SU-DHL-6 (cell line): Measurements from ENCODE around the gene ARHGAP30.

Experiments used
- H2AFZ ChIP-seq: fragments of 200-600 bp; sonication (generic); 2 replicates; pipeline ENCODE4 v1.6.1; 2014; ENCODE audit warnings: low read depth, mild to moderate bottlenecking, moderate library complexity, mixed read lengths, antibody characterized with exemption, low read length; ENCODE audit not compliant: severe bottlenecking
- H3F3A ChIP-seq: fragments of 200-600 bp; shearing (Covaris generic); 2 replicates; pipeline ENCODE4 v1.6.0; 2016; ENCODE audit warnings: antibody characterized with exemption, mild to moderate bottlenecking; ENCODE audit not compliant: insufficient read depth
- H3K27ac ChIP-seq: fragments of 200-600 bp; sonication (generic); 2 replicates; pipeline ENCODE4 v1.5.1; 2016; ENCODE audit warnings: low read depth, mild to moderate bottlenecking, low read length, moderate library complexity, mixed read lengths
- H3K27me3 ChIP-seq: fragments of 200-600 bp; sonication (generic), shearing (Covaris generic); 2 replicates; pipeline ENCODE4 v1.6.0; 2014; ENCODE audit warnings: mild to moderate bottlenecking, low read length
- H3K36me3 ChIP-seq: fragments of 200-600 bp; sonication (generic); 2 replicates; pipeline ENCODE4 v1.6.1; 2014; ENCODE audit warnings: mild to moderate bottlenecking, low read length, mixed read lengths
- H3K4me2 ChIP-seq: fragments of 300-600, 200-600 bp; shearing (Covaris generic), sonication (generic); 2 replicates; pipeline ENCODE4 v1.6.0; 2014; ENCODE audit warnings: low read length, low read depth, mild to moderate bottlenecking; ENCODE audit not compliant: poor library complexity, severe bottlenecking
- H3K4me3 ChIP-seq: fragments of 200-600 bp; sonication (generic); 2 replicates; pipeline ENCODE4 v1.5.1; 2014; ENCODE audit warnings: antibody characterized with exemption, low read length, mild to moderate bottlenecking, mixed read lengths; ENCODE audit not compliant: insufficient read depth, poor library complexity, severe bottlenecking
- H3K79me2 ChIP-seq: fragments of 200-600 bp; sonication (generic); 2 replicates; pipeline ENCODE4 v1.6.1; 2014; ENCODE audit warnings: mild to moderate bottlenecking, low read length, moderate library complexity; ENCODE audit not compliant: insufficient read depth
- H3K9ac ChIP-seq: fragments of 200-600 bp; sonication (generic); 2 replicates; pipeline ENCODE4 v1.7.0; 2014; ENCODE audit warnings: mild to moderate bottlenecking, low read length
- H3K9me2 ChIP-seq: fragments of 200-600 bp; sonication (generic); replicated peaks from 2 replicates; pipeline ENCODE4 v1.6.1; 2014; ENCODE audit warnings: low read length; ENCODE audit not compliant: insufficient read depth
- H3K9me3 ChIP-seq: fragments of 200-600 bp; sonication (generic); 2 replicates; pipeline ENCODE4 v1.6.1; 2014; ENCODE audit warnings: low read length, mixed read lengths; ENCODE audit not compliant: insufficient read depth
- H4K20me1 ChIP-seq: fragments of 200-600 bp; sonication (generic); 2 replicates; pipeline ENCODE4 v1.6.1; 2014; ENCODE audit warnings: low read depth, mild to moderate bottlenecking, antibody characterized with exemption, low read length, moderate library complexity, mixed read lengths
- EZH2phosphoT487 ChIP-seq: fragments of 200-600 bp; sonication (generic), shearing (Covaris generic); conservative IDR thresholded peaks from 2 replicates; pipeline ENCODE4 v1.6.1; 2018; ENCODE audit warnings: mild to moderate bottlenecking, antibody characterized with exemption, low read length, moderate library complexity, mixed read lengths
- TF ChIP-seq, protein P1 (sequence below): fragments of 200-600 bp; sonication (generic); IDR thresholded peaks from one replicate; pipeline ENCODE4 v1.5.1; 2017; ENCODE audit warnings: antibody characterized with exemption, mild to moderate bottlenecking, low read length, moderate library complexity; ENCODE audit not compliant: insufficient read depth, poor library complexity, severe bottlenecking

The ARHGAP30 gene

GRCh38 chr1:161072751-161073449, 3.2 kb upstream of the ARHGAP30 start:
- Histone ChIP-seq H3K79me2 (peaks cover 17% of the 10 kb centered on the region), H3K9me2 (no peaks in the 10 kb centered on the region), H2AFZ (no peak overlapping the region), H3F3A (peaks cover 11% of the 10 kb centered on the region; the same call in 1 of the 2 replicates), H3K9ac (no peak overlapping the region), H3K4me3 (no peak overlapping the region), H3K9me3 (no peaks in the 10 kb centered on the region), H3K36me3 (no peaks in the 10 kb centered on the region), H3K27me3 (no peaks in the 10 kb centered on the region), H3K4me2 (no peak overlapping the region), H4K20me1 (no peaks in the 10 kb centered on the region), H3K27ac (no peak overlapping the region)
- TF ChIP-seq EZH2phosphoT487, result no peak
- TF ChIP-seq, protein P1, sequence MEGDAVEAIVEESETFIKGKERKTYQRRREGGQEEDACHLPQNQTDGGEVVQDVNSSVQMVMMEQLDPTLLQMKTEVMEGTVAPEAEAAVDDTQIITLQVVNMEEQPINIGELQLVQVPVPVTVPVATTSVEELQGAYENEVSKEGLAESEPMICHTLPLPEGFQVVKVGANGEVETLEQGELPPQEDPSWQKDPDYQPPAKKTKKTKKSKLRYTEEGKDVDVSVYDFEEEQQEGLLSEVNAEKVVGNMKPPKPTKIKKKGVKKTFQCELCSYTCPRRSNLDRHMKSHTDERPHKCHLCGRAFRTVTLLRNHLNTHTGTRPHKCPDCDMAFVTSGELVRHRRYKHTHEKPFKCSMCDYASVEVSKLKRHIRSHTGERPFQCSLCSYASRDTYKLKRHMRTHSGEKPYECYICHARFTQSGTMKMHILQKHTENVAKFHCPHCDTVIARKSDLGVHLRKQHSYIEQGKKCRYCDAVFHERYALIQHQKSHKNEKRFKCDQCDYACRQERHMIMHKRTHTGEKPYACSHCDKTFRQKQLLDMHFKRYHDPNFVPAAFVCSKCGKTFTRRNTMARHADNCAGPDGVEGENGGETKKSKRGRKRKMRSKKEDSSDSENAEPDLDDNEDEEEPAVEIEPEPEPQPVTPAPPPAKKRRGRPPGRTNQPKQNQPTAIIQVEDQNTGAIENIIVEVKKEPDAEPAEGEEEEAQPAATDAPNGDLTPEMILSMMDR, result no peak

- no peaks in the 10 kb centered on the region for H3K36me3 ChIP-seq
- no peak overlapping the region for H3K4me2 ChIP-seq
- H4K20me1 ChIP-seq, result no peaks in the 10 kb centered on the region
- no peak overlapping the region for H3K27ac ChIP-seq
- no peak overlapping the region for H3K4me3 ChIP-seq
- H2AFZ ChIP-seq, result no peak overlapping the region
- no peaks in the 10 kb centered on the region for H3K9me2 ChIP-seq
- no peaks in the 10 kb centered on the region for H3K9me3 ChIP-seq
- no peaks in the 10 kb centered on the region for H3K27me3 ChIP-seq
- H3K9ac ChIP-seq, result no peak overlapping the region
- TF ChIP-seq EZH2phosphoT487, result no peak
- TF ChIP-seq, protein P1, result peak; percentile 30
- peaks cover 25% of the 10 kb centered on the region for H3K79me2 ChIP-seq
- peaks cover 11% of the 10 kb centered on the region; the same call in 1 of the 2 replicates for H3F3A ChIP-seq
These were observed 2.2 kb upstream of the ARHGAP30 start for GRCh38 chr1:161071886-161072371.

DNA sequence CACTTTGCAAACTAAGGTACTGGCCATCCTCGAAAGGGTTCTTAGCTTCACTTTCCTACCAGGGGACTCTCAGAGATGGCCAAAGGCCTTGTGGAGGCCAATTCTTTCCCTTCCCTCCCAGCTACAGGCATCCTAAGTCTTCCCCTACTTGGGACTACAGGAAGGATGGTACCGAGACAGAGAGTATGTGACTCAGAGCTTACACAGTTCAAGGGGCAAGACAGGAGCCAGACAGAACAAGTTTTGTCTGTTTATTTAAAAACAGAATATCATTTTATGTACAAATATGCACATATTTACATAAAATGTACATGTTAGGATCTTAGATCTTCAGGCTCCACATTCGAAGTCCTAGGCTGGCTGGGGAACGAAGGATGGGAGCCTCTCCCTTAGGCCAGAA, 1.1 kb upstream of the ARHGAP30 start:
- Histone ChIP-seq H3K4me3 (no peak overlapping the region), H3K4me2 (no peak overlapping the region), H4K20me1 (no peaks in the 10 kb centered on the region), H3F3A (peaks cover 14% of the 10 kb centered on the region; the same call in 1 of the 2 replicates), H3K9me3 (no peaks in the 10 kb centered on the region), H2AFZ (no peak overlapping the region), H3K36me3 (no peaks in the 10 kb centered on the region), H3K9ac (no peak overlapping the region), H3K79me2 (peaks cover 34% of the 10 kb centered on the region), H3K27ac (no peak overlapping the region), H3K9me2 (no peaks in the 10 kb centered on the region), H3K27me3 (no peaks in the 10 kb centered on the region)
- TF ChIP-seq EZH2phosphoT487, result no peak
- TF ChIP-seq, protein P1, result no peak
